GM04504 (cell line): Measurements from ENCODE around the gene POLD4.

Source experiments
- DNase-seq: peaks from one replicate; pipeline ENCODE4 v3.0.0-alpha.2; 2012; ENCODE audit warnings: low read depth

POLD4 gene

DNA sequence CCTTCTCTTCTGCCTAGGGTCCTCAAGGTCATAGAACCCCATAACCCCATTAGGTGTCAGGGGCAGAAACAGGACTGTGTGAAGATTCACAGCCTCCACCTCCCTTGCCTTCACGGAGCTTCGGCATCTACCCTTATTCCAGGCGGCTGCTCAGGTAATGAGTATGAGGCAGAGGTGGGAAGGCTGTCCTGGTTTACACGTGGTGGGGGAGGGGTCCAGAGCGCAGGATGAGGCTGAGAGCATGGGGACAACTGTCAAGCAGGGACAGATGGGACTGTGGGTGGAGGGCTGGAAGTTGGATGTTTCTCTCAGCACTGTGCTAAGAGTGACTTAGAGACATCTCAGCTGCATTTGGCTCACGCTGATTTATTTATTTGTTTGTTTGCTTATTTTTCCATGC lies 34.2 kb upstream of the POLD4 start:
- DNase-seq = no peak

DNA sequence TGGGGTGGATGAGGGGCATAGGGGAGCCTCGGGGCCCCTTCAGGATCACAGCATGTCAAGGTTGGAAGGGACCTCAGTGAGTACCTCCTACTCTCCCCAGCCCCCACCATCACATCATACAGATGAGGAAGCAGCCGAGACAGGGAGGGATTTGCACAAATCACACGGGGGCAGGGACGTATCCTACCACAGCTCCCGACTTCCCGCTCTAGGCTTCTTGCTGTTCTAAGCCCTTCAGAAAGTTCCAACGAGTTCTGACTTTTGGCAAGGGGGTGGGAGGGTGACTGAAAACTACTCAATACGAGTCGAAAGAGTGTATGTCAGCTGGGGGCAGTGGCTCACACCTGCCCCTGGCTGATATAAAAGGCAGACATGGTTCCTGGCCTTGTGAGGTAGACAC lies 33.7 kb upstream of the POLD4 start:
- no peak for DNase-seq

DNA sequence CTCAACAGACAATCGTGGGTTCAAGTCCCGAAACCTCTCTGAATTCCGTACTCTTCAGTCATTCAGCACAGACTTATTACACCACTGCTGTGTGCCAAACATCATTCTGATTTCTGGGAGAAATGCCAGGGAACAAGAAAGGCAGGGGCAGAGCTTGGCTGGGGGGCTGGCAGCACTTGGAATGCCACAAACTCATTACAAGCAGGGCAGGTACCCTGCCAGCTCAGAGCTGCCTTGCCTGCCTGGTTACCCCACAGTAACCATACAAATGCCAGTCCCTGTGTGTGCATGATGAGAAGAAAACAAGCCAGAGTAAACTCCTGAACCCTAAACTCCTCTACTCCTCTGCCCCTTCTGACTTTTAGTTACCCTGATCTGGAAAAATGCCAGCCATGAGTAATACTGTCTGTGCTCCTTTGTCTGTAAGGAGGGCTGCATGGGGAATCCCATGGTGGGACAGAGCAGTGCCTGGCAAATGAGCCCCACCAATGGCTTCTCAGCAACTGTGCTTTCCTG lies 31.6 kb upstream of the POLD4 start:
- no peak for DNase-seq

- DNase-seq = peak; percentile 54
Observed at GRCh38 chr11:67382276-67383136, 29.2 kb upstream of the POLD4 start.

- no peak for DNase-seq
Observed at GRCh38 chr11:67381244-67381972, 28.1 kb upstream of the POLD4 start.

DNA sequence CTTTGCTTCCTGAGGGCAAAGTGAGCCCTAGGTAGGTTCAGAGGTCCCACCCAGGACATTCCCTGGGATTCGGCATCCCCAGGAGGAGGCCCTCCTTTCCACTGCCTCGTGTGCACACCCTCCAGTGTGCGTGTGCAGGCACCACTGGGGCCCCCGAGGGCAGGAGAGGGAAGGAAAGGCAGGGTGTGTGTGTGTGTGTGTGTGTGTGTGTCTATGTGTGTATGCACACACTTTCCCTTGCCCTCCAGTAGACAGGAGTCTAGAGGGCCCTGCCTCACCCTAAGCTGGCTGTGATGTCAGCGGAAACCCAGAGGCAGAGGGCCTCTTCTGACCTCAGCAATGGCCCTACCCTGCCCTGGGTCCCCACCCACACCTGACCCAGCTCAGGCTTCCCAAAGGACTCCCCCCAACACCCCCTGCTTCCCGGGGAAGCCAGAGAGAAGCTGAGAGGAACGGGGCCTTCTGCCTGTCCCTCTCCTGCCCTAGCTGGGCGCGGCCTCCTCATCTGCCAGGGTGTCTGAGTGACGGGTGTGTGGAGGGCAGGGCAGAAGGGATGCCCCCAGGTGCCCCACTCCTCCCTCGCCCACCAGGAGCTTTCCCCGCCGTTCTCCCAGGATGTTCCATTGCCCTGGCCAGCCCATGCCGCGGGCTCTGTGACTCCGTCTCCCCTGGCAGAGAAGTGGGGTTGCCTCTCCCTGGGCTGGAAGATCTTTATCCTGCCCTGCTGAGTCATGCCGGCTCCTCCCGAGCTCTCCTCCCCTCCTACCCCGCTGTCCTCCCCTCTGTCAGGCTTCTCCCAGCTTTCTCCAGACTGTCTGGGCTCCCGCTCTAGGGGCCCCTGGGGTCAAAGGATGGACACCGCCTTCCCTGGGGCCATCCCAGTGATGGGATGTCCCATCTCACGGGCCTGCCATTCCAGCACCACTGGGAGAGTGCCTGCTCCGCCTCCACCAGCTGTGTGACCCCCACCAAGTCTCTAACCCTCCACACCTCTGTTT lies 26.0 kb upstream of the POLD4 start:
- DNase-seq = no peak

- DNase-seq = no peak
Observed at GRCh38 chr11:67378544-67378943, 25.2 kb upstream of the POLD4 start.

DNA sequence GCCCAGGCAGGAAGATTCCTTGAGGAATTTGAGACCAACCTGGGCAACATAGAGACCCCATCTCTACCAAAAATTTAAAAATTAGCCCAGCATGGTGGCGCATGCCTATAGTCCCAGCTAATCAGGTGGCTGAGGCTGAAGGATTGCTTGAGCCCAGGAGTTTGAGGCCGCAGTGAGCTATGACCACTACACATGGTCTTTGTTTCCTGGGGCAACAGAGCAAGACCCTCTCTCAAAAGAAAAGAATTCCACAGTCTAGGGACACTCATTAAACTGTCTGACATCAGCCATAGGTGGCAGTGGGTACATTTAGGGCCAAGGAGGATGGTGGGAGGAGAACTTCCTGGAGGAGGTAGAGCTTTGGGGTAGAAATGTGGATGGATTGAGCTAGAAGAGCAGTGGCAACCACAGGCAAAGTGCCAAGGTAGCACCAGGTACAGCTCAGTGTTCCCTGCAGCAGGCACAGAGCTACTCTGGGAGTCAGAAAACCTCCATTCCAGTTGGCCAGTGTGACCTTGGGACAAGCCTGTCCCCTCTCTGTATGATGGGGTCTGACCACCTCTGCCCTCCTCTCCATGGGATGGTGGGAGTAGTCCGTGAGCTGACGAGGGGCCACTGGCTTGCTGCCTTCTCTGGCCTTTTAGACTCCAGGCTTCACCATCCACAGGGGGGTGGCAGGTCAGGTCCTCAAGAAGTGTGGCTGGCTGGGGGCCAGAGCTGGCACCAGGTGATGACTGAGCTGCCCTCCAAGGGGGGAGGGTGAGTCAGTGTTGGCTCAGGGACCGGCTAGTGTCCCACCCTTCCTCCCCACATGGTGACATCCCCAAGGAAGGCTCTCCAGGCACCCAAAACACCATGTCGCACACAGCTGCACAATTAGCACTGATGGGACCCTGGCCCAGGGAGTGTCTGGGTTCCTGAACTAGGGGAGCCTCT lies 23.8 kb upstream of the POLD4 start:
- no peak for DNase-seq

DNA sequence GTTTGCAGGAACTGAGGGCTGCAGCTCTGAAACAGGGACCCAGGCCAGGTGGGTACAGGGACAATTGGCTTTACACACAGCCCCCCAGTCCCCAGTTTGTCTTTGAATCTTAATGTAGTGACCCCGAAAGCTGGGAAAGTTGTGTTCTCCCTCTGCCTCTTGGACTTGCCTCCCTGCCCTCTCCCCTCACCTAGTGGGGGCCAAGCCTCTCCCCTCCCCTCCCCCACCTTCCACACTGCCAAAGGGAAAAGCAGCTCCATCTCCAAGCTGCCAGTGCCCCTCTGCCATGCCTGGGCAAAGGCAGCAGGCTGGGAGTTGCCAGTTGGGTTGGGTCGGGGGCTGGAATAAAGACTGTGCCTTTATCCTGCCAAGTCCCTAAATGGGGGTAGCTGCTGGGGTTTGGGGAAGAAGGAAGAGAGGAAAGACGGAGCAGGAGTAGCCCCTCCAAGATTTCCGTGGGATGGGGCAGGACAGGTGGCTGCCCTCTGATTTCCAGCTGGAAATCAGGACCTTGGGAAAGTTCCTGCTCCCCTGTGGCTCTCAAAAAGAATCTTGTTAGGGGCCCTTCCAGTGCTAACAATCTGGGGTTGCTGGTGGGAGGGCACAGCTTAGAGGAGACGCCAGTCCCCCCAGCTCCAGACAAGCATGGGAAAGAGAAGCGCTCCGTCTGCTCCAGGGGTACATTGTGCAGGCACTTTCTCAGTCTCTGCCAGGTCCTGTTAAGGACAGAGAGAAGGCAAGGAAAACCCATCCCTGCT lies 22.9 kb upstream of the POLD4 start:
- no peak for DNase-seq

DNA sequence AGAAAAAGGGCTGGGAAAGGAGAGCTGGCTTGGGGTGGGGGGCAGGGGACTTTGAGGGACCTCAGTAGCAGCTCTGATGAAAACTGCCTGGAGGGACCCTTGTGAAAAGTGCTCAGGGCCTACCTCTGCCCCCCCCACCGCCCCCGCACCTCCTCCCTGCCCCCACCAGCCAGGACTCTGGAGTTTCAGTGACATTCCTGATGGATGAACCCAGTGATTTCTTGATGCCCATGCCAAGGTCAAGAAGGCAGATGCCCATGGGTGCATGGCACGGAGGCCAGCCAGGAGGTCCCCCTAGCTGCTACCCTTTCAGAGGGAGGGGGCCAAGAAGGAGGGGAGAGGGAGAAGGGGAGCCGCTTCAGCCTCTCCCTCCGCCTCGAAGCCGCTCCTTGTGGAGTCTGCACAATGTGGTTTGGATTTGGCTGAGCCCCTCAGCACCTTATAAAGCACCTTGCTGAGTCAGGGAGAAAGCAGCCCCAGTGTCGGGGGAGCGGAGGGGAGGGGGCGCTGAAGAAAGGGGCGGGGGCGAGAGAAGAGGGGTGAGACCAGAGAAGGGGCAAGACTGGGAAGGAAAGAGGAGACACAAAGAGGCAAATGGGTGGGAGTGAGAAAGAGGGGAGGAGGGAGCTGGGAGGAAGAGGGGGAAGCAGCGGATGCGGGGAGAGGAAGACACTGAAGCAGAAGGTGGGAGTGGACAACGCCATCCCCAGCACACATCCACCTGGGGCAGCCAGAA lies 22.1 kb upstream of the POLD4 start:
- no peak for DNase-seq

DNA sequence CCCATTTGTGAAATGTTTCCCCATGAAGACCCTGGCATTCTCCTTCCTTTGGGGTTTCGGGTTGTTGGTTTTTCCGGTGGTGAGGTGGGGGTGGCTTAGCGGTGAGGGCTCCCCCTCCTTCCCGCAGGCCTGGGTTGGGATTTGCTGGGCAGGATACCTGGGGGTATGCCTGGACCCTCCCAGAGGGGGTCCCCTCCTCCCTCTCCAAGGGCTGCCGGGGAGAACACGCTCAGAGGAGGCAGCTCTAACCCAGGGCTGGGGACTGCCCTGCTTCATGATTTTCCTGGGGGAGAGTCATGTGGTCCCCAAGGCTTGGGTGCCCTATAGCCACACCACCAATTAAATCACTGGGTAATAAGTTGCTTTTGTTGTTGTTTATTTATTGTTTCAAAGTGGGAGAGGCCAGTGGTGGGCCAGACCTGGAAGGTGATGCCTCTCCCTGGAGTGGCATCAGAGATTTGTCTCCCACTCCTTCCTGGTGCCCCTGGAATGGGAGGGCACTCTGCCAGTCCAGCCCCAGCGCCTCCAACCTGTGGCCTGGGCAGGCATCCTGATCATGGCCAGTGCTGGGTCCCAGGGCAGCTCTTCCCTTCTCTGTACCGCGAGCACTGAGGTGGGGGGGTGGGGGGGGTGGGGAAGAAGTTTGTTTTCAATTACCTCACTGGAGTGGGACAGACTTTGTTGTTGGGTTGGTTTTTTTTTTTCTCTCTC lies 21.4 kb upstream of the POLD4 start:
- no peak for DNase-seq

GRCh38 chr11:67373648-67374570 lies 20.6 kb upstream of the POLD4 start:
- peak; percentile 95 for DNase-seq

DNA sequence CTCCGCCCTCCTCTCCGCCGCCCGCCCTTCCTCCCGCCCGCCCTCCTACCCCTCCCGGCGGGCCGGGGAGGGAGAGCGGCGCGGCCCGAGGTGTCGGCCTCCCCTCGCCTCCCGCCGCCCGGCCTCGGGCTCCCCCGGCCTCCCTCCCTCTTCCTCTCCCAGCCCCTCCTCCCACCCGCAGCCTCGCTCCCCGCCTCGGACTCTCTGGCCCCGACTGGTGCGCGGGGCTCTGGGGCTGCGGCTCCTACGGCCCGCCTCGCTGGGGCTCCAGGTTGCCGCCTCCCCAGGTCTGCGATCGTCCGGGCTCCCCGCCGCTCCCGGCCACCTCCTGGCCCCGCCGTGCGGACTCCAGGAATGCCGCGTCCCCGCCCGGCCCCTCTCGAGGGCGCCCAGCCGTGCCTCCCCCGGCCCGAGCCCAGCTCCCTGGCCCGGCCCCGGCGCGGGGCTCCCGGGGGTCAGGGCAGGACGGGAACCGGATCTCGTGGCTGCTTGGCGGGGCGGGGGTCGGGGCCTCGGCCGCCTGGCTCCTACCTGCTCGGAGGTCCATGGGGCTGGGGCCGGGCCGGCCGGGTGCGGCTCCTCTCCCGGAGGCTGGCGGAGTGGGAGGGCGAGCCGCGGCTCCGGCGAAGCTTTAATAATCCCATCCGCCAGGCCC lies 19.8 kb upstream of the POLD4 start, which contains the start of gene CLCF1:
Gene CLCF1, minus strand, starts transcription at position 606 of the 655 bp plus-strand sequence. Its CDS starts 59 bp downstream, at position 547.
- DNase-seq = no peak

GRCh38 chr11:67372321-67372992 lies 19.1 kb upstream of the POLD4 start:
- no peak for DNase-seq

GRCh38 chr11:67371911-67372320 lies 18.6 kb upstream of the POLD4 start:
- no peak for DNase-seq

DNA sequence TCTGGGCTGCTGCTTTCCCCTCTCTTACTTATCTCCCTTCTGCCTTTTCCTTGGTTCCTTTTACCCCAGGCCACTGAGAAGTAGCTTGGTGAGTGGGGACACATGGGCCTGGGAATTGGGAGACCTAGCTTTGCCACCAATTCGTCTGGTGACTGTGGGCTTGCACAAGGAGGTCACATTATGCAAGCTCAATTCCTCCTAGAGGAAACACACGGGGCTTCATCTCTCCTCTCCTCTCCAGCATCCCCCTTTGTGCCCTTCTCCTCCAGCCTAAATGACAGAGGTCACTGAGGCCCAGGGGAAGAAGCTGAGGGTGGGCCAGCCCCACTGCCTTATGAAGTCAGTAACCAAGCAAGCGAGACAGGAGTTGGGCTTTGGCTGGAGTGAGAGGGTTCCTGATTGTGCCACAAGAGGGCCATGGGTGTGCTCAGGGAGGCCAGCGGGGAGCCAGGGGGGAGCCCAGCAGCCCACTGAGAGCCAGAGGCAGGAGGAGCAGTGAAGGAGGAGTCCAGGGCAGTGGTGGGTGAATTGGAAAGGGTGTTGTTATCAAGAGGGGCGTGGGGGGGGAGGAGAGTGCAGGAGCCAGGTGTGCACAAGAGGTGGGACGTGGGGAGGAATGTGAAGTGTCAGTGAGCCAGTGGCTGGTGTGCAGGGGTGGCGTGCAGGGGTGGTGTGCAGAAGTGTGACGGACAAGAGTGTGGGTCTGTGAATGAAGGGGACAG lies 18.0 kb upstream of the POLD4 start:
- DNase-seq = no peak
